Hepatocyte (in vitro differentiated cells): Measurements from ENCODE around the gene NXN. TPM values are rescaled to one million over a fixed set of nuclear protein-coding genes. Genes with fewer than 3 reads are reported as not detected.
"Not testable (repeated sequence)": the region's sequence is repeated elsewhere in the genome, so short reads cannot be mapped to it uniquely, and the experiment has no call there.

ENCODE experiments used
- DNase-seq: peaks from one replicate; pipeline ENCODE4 v3.0.0-alpha.2; 2016; ENCODE audit warnings: low spot score
- H2AFZ ChIP-seq: fragments of 200-600 bp; sonication (generic); 2 replicates; pipeline ENCODE4 v1.6.0; 2016; ENCODE audit warnings: antibody characterized with exemption, mild to moderate bottlenecking
- H3K27ac ChIP-seq: fragments of 200-600 bp; sonication (generic); 2 replicates; pipeline ENCODE4 v1.5.1; 2016; ENCODE audit warnings: mild to moderate bottlenecking
- H3K27me3 ChIP-seq: fragments of 200-600 bp; sonication (generic); 2 replicates; pipeline ENCODE4 v1.6.1; 2016
- H3K36me3 ChIP-seq: fragments of 200-600 bp; sonication (generic); replicated peaks from 2 replicates; pipeline ENCODE4 v1.5.1; 2016; ENCODE audit warnings: low read depth; ENCODE audit not compliant: insufficient read depth
- H3K4me1 ChIP-seq: fragments of 200-600 bp; sonication (generic); 2 replicates; pipeline ENCODE4 v1.5.1; 2016; ENCODE audit warnings: mild to moderate bottlenecking, moderate library complexity; ENCODE audit not compliant: insufficient read depth
- H3K4me2 ChIP-seq: fragments of 200-600 bp; sonication (generic); 2 replicates; pipeline ENCODE4 v1.6.0; 2016
- H3K4me3 ChIP-seq: fragments of 200-600 bp; sonication (generic); 2 replicates; pipeline ENCODE4 v1.5.1; 2016; ENCODE audit warnings: mild to moderate bottlenecking
- H3K79me2 ChIP-seq: fragments of 200-600 bp; sonication (generic); 2 replicates; pipeline ENCODE4 v1.6.0; 2017; ENCODE audit warnings: mild to moderate bottlenecking
- H3K9me2 ChIP-seq: fragments of 200-600 bp; sonication (generic); replicated peaks from 2 replicates; pipeline ENCODE4 v1.6.0; 2017; ENCODE audit warnings: mild to moderate bottlenecking; ENCODE audit not compliant: insufficient read depth
- H3K9me3 ChIP-seq: fragments of 200-600 bp; sonication (generic); 2 replicates; pipeline ENCODE4 v1.5.1; 2016; ENCODE audit warnings: low read depth, mild to moderate bottlenecking
- H4K20me1 ChIP-seq: fragments of 200-600 bp; sonication (generic); 2 replicates; pipeline ENCODE4 v1.6.0; 2016; ENCODE audit warnings: mild to moderate bottlenecking; ENCODE audit not compliant: insufficient read depth, poor library complexity, severe bottlenecking
- EZH2 ChIP-seq: fragments of 200-600 bp; sonication (generic); IDR thresholded peaks from 2 replicates; pipeline ENCODE4 v1.6.1; 2016; ENCODE audit warnings: antibody characterized with exemption, mild to moderate bottlenecking, borderline replicate concordance
- EZH2phosphoT487 ChIP-seq: fragments of 200-600 bp; sonication (generic); IDR thresholded peaks from one replicate; pipeline ENCODE4 v1.6.1; 2018; ENCODE audit warnings: antibody characterized with exemption, mild to moderate bottlenecking, low read depth, moderate library complexity; ENCODE audit not compliant: unreplicated experiment, severe bottlenecking
- WGBS: methylation state at CpG from one replicate; pipeline ENCODE4 v1.1.6; 2016; ENCODE audit warnings: low lambda C conversion rate; ENCODE audit errors: missing lambda C conversion rate; 5-methylcytosine and 5-hydroxymethylcytosine counted together
- polyA plus RNA-seq: library from polyadenylated mRNA; unstranded; fragments of >200 nt; fragmentation: Nextera tagmentation; extraction: Ambion mirVana; gene quantifications from 2 replicates; pipeline ENCODE4 v1.2.1, GENCODE V29; 2016
- total RNA-seq: library from RNA; depleted of rRNA; stranded (reverse); fragments of >200 nt; gene quantifications from 2 replicates; pipeline ENCODE4 v1.2.3, GENCODE V29; 2014
- TF ChIP-seq, protein P1 (sequence below): fragments of 200-600 bp; sonication (generic); IDR thresholded peaks from 2 replicates; pipeline ENCODE4 v1.5.1; 2016; ENCODE audit warnings: antibody characterized with exemption, mild to moderate bottlenecking; ENCODE audit not compliant: poor library complexity

The NXN gene
- total and polyA plus RNA-seq, 2 experiments from 2014 or later = 55.0 to 74.1 TPM

DNA sequence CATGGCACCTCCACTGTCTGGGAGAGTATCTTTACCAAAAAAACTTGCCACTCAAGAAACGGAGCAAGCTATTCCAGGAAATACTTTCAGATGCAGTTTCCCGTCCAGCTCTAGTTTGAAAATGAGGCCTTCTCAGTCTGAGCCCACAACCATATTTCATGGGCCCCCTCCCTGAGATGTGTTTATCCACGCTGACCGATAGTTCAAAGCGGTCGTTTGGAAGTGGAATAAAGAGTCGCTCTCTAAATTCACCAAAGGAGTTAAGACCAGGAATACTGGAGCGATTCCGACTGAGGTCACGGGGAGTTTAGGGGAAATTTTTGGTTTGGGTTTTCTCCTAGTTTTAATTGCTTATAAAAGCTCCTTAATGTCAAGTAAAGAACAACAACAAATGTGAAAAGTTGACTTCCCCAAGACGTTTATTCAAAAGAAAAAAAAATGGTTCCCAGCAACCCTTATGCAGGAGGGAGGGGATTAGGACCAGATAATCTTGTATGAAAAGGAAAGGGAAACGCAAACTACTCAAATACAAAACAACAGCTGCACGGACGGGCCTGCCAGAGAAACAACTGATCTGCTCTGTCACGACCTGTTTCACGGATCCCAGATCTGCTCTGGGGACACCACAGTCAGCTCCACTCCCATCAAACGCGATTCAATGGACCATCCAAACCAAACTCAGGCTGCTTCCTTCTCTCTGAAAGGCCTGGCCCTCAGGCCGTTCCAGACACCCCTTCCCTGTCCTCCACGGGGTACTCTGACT is 120.3 kb downstream of the NXN start:
- Histone ChIP-seq H3K4me2 (peak overlapping the region; percentile 16), H2AFZ (no peak overlapping the region), H3K4me1 (peaks cover 19% of the 10 kb centered on the region), H3K36me3 (no peaks in the 10 kb centered on the region), H3K4me3 (no peak overlapping the region), H4K20me1 (no peaks in the 10 kb centered on the region), H3K27ac (peak overlapping the region; percentile 93), H3K9me3 (no peaks in the 10 kb centered on the region), H3K27me3 (no peaks in the 10 kb centered on the region), H3K79me2 (peaks cover 66% of the 10 kb centered on the region), H3K9me2 (no peaks in the 10 kb centered on the region)
- DNase-seq = no peak
- WGBS = 50% methylated on average over 20 of the region's 20 CpGs
- TF ChIP-seq, protein P1, sequence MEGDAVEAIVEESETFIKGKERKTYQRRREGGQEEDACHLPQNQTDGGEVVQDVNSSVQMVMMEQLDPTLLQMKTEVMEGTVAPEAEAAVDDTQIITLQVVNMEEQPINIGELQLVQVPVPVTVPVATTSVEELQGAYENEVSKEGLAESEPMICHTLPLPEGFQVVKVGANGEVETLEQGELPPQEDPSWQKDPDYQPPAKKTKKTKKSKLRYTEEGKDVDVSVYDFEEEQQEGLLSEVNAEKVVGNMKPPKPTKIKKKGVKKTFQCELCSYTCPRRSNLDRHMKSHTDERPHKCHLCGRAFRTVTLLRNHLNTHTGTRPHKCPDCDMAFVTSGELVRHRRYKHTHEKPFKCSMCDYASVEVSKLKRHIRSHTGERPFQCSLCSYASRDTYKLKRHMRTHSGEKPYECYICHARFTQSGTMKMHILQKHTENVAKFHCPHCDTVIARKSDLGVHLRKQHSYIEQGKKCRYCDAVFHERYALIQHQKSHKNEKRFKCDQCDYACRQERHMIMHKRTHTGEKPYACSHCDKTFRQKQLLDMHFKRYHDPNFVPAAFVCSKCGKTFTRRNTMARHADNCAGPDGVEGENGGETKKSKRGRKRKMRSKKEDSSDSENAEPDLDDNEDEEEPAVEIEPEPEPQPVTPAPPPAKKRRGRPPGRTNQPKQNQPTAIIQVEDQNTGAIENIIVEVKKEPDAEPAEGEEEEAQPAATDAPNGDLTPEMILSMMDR = no peak
- TF ChIP-seq EZH2 = no peak
- TF ChIP-seq EZH2phosphoT487 = no peak

DNA sequence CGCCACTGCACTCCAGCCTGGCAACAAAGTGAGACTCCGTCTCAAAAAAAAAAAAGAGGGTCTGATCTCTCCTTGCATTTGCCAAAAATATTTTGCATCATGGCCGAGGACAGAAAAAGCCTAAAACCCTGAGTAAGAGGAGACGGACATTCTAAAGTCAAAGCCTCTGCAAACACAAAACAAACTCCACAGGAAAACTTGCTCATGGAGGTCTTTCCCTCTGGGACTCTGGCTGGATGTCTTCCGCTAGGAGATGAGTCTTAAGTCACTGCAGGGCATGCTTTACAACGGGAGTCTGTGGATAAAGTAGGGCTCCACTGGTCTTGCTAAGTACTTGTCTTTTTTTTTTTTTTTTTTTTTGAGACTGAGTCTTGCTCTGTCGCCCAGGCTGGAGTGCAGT is 123.4 kb downstream of the NXN start:
- no peaks in the 10 kb centered on the region for H3K27me3 ChIP-seq
- 91% methylated on average over 7 of the region's 7 CpGs for WGBS
- H3K4me2 ChIP-seq = no peak overlapping the region
- no peak overlapping the region for H2AFZ ChIP-seq
- H3K36me3 ChIP-seq = no peaks in the 10 kb centered on the region
- no peak overlapping the region for H3K4me3 ChIP-seq
- peaks cover 30% of the 10 kb centered on the region for H3K4me1 ChIP-seq
- peaks cover 71% of the 10 kb centered on the region for H3K79me2 ChIP-seq
- H4K20me1 ChIP-seq = peaks cover 4% of the 10 kb centered on the region
- H3K9me3 ChIP-seq = no peaks in the 10 kb centered on the region
- TF ChIP-seq, protein P1 = no peak
- no peak for TF ChIP-seq EZH2phosphoT487
- TF ChIP-seq EZH2 = no peak
- H3K27ac ChIP-seq = no peak overlapping the region
- no peaks in the 10 kb centered on the region for H3K9me2 ChIP-seq
- DNase-seq = no peak

DNA sequence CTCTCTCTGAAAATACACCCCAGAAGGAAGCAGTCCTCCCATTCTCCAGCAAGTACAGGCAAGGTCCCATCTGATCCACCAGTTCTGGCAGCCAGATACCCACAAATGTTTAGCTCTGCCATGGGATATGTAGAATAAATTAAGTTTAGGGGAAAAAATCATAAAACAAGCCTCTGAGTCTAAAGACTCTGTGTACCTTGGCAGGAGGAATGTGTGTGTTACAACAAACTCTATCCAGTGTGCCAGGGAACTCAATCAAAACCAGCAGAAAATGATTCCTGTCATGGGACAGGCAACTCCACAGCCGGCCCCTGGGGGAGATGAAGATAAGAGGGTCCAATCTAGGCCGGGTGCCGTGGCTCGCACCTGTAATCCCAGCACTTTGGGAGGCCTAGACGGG is 124.0 kb downstream of the NXN start:
- 76% methylated on average over 5 of the region's 5 CpGs for WGBS
- no peaks in the 10 kb centered on the region for H3K9me2 ChIP-seq
- TF ChIP-seq EZH2 = no peak
- no peak for TF ChIP-seq EZH2phosphoT487
- TF ChIP-seq, protein P1 = no peak
- H4K20me1 ChIP-seq = peaks cover 6% of the 10 kb centered on the region
- no peak overlapping the region for H2AFZ ChIP-seq
- no peaks in the 10 kb centered on the region for H3K36me3 ChIP-seq
- no peaks in the 10 kb centered on the region for H3K27me3 ChIP-seq
- no peak overlapping the region for H3K27ac ChIP-seq
- H3K79me2 ChIP-seq = peaks cover 73% of the 10 kb centered on the region
- no peaks in the 10 kb centered on the region for H3K9me3 ChIP-seq
- H3K4me2 ChIP-seq = no peak overlapping the region
- peaks cover 34% of the 10 kb centered on the region for H3K4me1 ChIP-seq
- DNase-seq = no peak
- no peak overlapping the region for H3K4me3 ChIP-seq

DNA sequence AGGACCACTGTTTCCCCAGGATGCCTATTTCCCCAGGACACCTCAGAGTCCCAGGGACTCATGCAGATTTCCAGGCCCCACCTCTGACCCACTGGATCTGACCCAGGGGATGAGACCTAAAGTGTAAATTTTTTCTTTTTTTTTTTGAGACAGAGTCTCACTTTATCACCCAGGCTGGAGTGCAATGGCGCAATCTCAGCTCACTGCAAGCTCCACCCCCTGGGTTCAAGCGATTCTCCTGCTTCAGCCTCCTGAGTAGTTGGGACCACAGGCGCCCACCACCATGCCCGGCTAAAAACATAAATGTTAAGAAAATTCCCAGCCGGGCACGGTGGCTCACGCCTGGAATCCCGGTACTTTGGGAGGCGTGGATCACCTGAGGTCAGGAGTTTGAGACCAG is 126.7 kb downstream of the NXN start:
- not testable (repeated sequence) for H3K27ac ChIP-seq, H3K4me2 ChIP-seq, H3K9me2 ChIP-seq, H3K9me3 ChIP-seq, H3K36me3 ChIP-seq, H3K4me3 ChIP-seq, DNase-seq, H2AFZ ChIP-seq, H3K27me3 ChIP-seq
- peaks cover 12% of the 10 kb centered on the region for H4K20me1 ChIP-seq
- WGBS = 95% methylated on average over 9 of the region's 9 CpGs
- H3K4me1 ChIP-seq = peaks cover 27% of the 10 kb centered on the region
- peaks cover 84% of the 10 kb centered on the region for H3K79me2 ChIP-seq
